CD4-positive, alpha-beta T cell treated with Interferon alpha-2 for 1 hour (primary cell): ENCODE measurements around the gene CYP19A1.

ENCODE experiments used
- DNase-seq, 2 donors: peaks; one replicate each; pipeline ENCODE4 v3.0.0-alpha.2; 2020 to 2022

Gene CYP19A1

DNA sequence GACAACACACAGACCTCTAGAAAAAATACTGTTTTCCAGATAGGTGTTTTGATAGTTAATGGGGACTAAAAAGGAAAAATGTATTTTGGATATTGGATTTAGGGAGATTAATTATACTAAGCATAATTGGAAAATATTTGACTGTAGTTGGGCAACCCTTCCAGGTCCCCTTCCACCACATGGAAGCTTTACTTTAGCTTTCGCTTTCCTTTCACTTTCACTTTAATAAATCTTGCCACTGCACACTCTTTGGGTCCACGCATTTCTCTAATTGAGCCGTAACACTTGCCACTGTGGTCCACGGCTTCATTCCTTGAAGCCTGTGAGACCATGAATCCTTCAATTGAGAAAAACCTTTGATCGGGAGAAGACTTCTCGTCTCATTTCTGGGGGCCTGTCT lies 18.6 kb upstream of the CYP19A1 start:
- DNase-seq, result no peak

DNA sequence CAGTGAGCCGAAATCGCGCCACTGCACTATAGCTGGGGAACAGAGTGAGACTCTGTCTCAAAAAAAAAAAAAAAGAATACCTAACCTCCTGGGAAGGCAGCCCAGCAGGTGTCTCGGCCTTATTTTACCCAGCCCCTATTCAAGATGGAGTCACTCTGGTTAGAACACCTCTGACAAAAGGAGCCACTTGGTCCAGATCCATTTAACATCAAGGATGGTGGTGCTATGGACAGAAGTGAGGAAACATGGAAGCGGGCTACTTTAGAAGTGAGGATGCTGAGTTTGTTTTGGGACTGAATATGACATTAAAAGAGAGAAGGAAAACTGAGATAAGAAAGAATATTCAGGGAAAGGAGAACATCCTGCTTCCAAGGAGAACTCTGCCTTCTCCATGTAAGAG lies 17.8 kb upstream of the CYP19A1 start:
- DNase-seq, result no peak

DNA sequence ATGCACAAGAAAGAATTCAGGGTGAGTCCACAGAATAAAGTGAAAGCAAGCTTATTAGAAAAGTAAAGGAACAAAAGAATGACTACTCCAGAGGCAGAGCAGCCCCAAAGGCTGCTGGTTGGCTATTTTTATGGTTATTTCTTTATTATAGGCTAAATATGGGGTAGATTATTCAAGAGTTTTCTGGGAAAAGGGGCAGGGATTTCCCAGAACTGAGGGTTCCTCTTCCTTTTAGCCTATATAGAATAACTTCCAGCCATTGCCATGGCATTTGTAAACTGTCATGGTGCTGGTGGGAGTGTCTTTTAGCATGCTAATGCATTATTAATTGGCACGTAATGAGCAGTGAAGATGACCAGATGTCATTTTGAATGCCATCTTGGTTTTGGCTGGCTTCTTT lies 16.7 kb upstream of the CYP19A1 start:
- DNase-seq, result no peak

DNA sequence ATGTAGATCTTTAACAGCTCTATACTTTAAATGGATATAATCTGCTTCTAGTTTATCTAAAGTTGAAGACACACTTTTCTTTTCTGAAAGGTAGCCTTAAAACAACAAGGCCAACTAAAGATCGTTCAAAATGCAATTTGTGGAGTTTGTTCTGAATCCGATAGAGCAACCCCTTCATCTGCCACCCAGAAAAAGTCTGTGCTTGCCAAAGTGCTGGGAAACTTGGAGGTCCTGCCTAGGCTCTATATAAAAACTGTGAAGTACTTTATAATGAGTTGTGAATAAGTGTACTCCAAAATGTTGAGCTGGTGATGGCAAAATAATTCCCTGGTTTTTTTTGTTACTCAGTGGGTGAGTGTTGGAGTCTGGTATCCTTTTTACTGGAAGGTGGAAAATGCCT lies 15.6 kb upstream of the CYP19A1 start:
- no peak for DNase-seq

DNA sequence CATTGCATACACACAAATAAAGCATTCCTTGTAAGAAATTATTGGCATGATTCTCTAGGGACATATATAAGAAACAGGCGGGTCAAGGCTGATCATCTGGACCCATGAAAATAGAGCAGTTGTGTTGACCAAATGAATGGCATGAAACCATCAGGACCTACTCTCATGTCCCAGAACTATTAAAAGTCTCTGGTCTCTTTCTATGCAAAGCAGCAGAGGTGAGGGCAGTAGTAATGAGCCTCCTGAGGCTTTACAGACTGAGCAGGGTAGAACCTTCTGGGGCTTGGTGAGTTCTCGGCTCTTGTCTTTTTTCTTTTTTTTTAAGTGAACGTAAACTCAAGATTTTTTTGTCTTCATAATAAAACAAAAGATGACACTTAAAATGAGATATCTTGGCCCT lies 12.3 kb upstream of the CYP19A1 start:
- DNase-seq, result no peak

DNA sequence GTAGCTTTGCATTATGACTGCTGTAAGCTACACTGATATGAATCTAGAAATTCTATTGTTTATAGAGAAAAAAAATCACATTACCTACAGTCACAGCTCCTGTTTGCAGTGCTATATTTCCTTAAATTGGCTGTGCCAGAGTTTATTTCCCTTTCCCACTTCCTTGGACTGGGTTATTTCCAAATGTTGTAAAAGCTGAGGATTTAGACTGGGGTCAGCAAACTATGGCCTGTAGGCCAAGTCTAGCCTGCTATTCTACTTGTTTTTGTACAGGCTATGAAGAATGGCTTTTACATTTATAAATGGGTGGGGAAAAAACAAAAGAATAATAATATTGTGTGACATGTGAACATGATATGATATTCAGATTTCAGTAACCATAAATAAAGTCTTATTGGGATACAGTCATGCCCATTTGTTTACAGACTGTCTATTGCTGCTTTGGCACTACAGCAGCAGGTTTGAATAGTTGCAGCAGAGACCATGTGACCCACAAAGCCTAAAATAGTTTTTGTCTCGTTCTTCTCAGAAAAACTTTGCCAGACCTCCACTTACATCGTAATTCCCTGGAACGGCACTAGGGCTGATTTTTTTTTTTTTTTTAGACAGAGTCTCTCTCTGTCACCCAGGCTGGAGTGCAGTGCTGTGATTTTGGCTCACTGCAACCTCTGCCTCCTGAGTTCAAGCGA lies 10.9 kb upstream of the CYP19A1 start:
- DNase-seq, result no peak

DNA sequence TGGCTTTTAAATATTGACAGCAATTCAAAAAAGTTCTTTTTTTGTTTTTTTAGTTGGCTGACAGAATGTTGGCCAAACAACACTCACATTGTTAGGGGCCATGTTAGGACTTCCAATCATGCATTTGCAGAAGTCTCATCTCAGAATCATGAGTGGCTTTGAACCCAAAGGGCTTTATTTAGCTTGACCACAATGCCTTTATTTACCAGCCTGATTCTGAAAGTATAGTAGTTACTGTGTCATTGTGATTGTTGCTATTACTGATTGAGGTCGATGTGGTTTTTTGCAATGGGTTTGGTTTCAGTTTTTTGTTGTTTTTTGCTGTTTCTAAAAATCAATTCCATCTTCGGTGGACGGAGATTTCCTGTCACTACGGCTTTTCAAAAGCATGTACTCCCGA lies 10.3 kb upstream of the CYP19A1 start:
- DNase-seq, result no peak

DNA sequence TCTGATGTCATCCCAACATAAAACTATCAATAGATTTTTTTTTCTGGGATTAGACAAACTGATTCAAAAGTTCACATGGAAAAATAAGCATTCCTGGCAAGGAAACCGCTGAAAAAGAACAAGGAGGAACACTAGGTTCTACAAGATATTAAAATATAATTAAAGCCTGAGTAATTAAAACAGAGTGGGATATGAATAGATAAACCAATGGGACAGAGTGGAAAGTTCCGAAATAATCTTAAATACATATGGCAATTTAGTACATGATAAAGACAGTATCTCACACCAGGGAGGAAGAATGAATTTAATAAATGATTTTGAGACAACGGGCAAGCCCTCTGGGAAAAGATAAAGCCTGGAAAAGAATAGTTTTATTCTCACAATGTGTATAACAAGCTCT lies 7.7 kb upstream of the CYP19A1 start:
- DNase-seq, result no peak

DNA sequence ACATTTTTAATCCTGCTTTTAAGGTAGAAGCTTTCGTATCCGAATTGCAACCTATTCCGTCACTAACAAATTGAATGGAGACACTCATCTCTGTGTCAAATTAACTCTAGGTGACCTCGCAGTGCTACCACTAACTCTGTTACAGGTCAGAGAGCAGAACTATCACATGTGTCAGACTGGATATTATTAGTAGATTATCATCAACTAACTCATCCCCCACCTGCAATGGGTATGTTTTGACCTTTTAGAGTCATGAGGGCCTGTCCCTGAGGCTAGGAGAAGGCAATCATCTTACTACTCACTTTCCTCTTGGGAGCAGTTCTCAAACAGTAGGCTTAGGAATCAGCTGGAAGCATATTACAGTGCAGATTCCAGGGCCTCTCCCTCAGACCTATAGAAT lies 5.1 kb upstream of the CYP19A1 start:
- DNase-seq, result no peak

DNA sequence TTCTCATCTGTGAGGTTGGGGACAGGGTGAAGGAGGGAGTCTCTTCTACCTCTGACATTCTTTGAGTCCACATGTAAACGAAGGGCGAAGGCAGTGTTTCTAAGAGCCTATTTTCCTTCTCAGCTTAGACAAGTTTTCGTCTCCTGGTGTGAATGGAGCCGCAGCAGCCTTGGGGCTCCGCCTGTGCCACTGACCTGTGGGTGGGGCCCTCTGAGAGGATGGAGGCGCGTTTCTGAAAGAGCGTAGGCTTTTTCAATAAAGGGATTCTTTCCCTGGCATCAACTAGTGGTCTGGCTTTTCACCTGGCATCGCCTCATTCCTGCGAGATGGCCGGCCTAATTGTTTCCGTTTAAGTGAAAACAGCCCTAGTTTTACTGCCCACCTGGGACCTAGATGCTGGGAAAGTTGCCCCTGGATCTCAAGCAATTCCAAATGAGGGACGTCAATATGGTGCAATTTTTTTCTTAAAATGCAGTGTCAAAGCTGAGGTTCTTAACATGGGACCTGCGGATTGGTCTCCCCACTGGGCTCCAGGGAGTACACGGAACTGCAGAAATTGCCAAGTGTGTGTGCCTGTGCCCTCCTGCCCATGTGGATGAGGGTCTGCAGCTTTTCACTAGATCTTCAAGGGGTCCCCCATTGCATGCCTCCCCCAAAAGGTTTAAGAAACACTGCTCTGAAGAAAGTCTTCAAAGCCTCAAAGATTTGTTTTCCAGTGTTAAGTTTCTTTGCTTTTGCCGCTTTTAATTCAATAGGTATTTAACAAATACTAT lies 4.0 kb upstream of the CYP19A1 start:
- no peak for DNase-seq

DNA sequence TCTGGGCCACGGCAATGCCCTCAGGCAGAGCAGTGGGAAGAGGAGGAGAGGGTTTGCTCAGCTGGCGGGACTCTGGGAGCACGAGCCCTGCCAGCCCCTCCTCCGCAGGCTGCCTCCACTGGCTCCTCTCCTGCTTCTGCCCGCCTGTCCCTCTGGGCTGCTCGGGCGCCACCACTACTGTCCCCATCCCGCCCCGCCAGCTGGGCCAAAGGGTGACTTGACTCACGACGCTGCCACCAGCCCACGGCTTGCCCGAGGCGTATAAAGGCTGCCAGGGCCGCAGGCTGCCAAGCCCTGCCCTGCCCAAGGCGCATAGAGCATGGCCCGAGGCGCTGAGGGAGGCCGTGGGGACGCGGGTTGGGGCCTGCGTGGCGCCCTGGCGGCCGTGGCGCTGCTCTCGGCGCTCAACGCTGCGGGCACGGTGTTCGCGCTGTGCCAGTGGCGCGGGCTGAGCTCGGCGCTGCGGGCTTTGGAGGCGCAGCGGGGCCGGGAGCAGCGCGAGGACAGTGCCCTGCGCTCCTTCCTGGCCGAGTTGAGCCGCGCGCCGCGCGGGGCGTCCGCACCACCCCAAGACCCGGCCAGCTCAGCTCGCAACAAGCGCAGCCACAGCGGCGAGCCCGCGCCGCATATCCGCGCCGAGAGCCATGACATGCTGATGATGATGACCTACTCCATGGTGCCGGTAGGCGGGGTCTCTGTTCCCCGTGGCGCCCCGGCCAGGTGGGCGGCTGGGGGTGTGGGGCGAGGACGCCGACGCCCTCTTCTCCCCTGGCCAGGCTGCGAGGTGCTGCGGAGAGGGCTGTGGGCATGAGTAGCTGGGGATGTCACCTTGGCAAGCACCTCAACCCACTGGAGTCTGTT lies 3.2 kb upstream of the CYP19A1 start, which contains the start of gene GLDN:
Gene GLDN (plus strand): TSS at position 290 of the 861 bp plus-strand sequence. CDS start 30 bp downstream, at position 320.
- no peak for DNase-seq

DNA sequence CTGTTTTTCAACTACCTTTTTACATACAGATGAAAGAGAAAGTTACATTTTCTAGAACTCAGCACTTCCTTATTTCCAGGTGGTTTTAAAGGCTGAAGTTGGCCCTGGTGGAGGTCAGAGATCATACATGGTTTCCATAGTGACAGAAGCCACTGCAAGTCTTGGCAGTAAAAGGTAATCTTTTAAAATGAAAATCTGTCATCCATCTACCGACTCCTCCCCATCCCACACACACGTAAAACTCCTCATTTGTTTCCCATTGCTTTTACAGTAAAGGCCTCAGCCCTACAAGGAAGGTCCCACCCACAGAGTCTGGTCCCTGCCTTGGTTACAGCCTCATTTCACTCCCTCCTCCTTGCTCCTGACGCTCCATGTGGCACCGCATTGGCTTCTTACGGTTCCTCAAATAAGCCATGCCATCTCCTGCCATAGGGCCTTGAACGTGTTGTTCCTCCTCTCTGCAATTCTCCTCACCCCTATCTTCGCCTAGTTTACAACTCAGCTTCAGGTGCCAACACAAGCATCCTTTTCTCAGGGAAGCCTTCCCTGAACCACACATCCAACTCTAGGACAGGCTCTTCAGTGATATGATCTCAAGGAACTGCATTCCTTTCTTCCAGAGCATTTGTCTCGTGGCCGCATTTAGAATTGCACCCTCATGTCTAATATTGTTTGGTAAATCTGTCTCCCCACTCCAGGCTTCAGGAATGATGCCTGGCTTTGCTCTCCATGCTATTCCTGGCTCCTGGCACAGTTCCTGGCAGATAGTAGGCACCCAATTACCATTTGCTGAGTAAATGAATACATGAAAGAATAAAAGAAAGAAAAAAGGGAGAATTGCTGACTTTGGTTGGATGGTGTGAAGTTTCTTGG lies 2.6 kb downstream of the CYP19A1 start:
- peak in 1 of 2 donors; percentile 2 for DNase-seq

DNA sequence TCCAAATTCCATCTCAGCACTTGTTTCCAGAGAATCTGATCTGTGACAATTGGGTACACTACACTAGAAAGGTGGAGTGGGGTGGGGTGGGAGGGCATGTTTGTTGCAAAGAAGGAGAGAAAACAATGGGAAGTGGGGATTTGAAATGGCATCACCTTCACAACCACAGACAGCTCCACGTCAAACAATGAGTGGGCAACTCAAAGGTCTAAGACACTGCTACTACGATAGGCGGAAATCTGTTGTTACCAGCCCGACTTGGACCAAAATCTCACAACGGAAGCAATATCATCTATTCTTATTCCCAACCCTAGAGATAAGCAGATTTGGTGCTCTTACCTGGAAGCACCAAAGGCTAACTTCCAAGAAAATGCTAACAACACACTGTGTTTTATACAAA lies 3.3 kb downstream of the CYP19A1 start:
- DNase-seq, result no peak

DNA sequence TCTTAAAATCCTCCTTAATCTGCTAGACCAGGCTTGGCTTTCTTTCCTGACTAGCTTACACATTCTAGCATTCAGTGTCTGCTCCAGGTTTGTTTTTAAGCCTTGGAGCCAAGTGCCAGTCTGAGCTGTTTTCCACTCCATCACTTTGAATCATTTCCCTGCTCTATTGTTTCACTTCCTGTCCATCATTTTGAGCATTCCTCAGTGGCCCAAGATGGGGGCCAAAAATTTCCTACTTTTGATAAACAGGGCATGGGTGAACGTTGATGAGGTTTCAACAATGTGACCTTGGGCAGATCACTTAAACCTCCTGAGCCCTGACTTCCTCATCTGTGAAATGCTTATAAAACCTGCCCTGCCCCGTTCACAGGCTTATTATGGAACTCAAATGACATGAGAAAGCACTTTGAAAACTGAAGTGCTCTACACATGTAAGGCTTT lies 4.4 kb downstream of the CYP19A1 start:
- DNase-seq, result no peak

DNA sequence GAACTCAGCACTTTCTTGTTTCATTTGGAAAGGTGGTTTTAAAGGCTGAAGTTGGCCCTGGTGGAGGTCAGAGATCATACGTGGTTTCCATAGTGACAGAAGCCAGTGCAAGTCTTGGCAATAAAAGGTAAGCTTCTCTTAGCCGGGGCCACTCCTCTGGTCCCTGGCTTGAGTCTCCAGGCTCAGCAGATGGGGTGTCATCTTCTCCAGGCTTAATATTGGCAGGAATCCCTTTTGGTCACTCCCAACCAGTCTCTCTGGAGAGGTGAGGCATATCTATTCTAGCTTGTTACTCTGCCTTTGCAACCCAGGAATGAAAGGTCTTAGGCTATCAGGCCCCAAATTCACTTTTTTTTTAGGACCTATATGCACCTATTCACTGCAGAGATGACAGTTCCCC lies 4.8 kb downstream of the CYP19A1 start:
- DNase-seq, result no peak

DNA sequence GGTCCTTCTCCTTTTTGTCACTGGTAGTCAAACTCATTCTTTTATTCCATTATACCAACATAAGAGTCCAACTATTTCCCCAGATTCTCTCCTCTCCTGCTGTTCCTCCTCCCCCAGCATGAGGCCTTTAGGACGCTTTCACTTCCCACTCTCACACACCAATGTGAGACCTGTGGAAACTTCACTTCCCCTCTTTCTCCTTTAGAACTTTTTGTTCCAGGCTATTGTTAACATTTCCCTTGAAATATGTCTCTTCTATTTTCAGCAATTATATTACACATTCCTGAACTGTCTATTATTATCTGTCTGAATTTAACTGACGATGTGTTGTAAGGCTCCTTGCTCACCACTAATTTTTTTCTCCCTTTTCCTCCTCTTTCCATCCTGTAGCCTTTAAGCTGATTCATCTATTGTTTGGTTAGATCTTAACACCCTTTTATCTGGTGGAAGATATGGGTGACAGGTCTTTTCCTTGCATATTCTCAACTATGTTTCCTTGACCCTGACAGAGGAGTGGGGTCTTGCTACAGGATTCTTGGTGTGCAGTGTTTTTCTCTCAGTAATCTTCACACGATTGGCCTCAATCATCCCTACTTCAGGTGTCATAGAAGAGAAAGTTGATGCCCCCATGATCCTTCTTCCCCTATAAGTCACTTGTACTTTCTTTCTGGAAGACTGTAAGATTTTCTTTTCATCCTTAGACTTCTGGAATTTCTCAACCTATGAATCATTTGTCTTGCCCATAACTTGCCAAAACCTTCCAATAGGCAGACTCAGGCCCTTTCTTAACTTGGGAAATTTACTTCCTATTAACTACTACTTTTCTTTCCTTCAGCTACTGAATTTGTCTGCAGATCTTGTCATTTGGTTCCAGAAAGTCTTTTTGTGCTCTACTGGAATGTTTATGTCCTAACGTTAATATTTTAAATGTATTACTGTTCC lies 5.9 kb downstream of the CYP19A1 start:
- no peak for DNase-seq

DNA sequence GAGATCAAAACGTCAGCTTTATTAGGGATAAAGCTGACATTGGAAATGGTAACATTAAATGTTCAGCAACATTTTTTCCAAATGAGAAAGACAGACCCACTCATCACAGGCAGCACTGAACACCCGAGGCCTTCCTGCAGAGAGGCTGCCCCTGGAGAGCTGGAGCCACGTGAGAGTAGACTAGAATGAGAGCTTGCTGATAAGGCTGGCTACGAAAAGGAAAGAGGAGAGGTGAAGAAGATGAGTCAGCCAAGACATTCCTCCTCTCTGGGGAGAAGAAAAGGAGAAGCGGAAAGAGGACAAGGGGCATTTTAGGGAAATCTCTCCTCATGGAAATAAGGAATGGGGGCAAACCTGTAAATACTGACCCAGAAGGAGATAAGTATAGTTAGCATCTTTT lies 7.3 kb downstream of the CYP19A1 start:
- no peak for DNase-seq

DNA sequence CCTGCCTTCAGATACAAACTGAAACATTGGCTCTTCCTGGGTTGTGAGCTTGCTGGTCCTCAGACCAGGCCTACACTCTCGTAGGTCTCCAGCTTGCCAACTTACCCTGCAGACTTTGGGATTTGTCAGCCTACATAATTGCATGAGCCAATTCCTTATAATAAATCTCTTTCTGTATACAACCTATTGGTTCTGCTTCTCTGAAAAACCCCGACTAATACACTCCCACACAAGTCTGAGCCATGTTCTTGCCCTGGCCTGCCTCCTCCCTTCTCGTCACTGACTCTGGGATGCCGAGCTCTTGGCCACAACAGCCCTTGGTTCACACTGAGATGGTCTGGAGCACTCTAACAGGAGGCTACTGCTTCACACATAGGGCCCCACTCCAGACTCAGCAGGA lies 9.5 kb downstream of the CYP19A1 start:
- no peak for DNase-seq

DNA sequence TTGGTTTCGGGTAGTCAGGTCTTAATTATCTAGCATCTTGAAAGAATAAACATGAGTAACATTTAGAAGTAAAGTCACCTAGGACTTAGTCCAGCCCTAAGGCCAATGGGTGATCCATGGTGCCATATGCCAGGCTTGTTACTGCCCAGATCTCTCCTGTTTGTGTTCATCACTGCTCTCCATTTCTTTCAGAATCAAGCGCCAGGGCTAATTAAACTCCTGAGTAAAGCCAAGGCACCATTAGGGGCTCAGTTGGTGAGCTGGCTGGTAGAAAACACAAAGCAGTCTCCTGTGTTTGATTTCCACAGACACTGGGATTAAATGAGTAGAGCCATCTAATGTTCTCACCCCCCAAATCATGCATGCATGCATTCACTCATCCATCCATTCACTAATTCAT lies 11.3 kb downstream of the CYP19A1 start:
- DNase-seq, result no peak

DNA sequence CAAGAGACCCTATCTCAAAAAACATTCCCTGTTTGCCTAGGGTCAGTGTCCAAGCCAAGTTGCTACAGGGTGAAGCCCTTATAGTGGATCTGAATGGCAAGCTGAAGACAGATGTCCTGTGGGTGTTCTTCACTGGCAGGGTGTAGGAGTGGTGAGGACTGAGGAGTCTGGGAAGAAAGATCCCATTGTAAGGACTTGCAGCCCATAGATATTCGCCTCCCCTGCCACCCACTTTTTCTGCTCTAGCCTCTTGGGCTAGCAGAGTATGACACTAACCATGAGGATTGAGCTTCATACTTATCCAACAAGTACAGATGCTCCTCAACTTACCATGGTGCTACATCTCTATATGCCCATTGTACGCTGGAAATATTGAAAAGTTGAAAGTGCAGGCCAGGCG lies 13.2 kb downstream of the CYP19A1 start:
- no peak for DNase-seq

DNA sequence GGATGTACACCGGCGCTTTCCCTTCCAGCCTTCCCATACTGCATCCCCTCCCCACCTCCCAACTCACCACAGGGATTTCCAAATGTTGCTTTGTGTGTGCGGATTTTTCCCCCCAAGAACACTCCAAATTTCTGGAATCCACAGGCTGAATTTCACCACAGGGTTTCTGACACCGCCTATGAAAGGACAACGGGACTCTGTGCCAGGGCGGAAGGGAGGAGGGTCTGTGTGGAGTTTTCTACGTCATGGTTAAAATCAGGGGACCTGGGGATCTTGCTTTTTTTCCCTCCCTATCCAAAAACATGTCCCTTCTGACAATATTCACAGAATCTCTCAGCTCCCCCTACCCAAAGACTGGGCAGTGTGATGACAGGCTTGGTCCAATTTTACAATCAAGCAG lies 14.6 kb downstream of the CYP19A1 start:
- no peak for DNase-seq
